T follicular helper cell (primary cell): ENCODE results near the gene COQ3.
"Not testable (repeated sequence)": the region's sequence is repeated elsewhere in the genome, so short reads cannot be mapped to it uniquely, and the experiment has no call there.

Experiments
- DNase-seq: peaks from one replicate; pipeline ENCODE4 v3.0.0-alpha.2; 2020; ENCODE audit warnings: low read depth

COQ3 gene

GRCh38 chr6:99384507-99384906 is 9.5 kb downstream of the COQ3 start:
- DNase-seq: no peak

- DNase-seq: no peak
Observed at GRCh38 chr6:99378636-99379035, 15.4 kb downstream of the COQ3 start.

GRCh38 chr6:99369533-99369932 is 24.5 kb downstream of the COQ3 start:
- DNase-seq: no peak

- DNase-seq: no peak
Observed at GRCh38 chr6:99366852-99367251, 27.1 kb downstream of the COQ3 start.

- no peak for DNase-seq
Observed at GRCh38 chr6:99364026-99364425, 30.0 kb downstream of the COQ3 start.

- no peak for DNase-seq
Observed at GRCh38 chr6:99362678-99363268, 31.2 kb downstream of the COQ3 start.

- no peak for DNase-seq
Observed at GRCh38 chr6:99359800-99360199, 34.2 kb downstream of the COQ3 start.

GRCh38 chr6:99356641-99357040 is 37.4 kb downstream of the COQ3 start:
- no peak for DNase-seq

GRCh38 chr6:99354983-99355382 is 39.0 kb downstream of the COQ3 start:
- no peak for DNase-seq

- DNase-seq: no peak
Observed at GRCh38 chr6:99353126-99353525, 40.9 kb downstream of the COQ3 start.

- DNase-seq: no peak
Observed at GRCh38 chr6:99350573-99350972, 43.4 kb downstream of the COQ3 start.

- DNase-seq: no peak
Observed at GRCh38 chr6:99349171-99350141, 44.5 kb downstream of the COQ3 start, which contains the start of gene FAXC. TSS of gene FAXC (minus strand) at chr6:99349674. CDS start at chr6:99349372, 302 bp downstream.

- no peak for DNase-seq
Observed at GRCh38 chr6:99348288-99349170, 45.5 kb downstream of the COQ3 start.

- no peak for DNase-seq
Observed at GRCh38 chr6:99347804-99348203, 46.2 kb downstream of the COQ3 start.

GRCh38 chr6:99346595-99346994 is 47.4 kb downstream of the COQ3 start:
- no peak for DNase-seq

- DNase-seq: no peak
Observed at GRCh38 chr6:99345164-99345563, 48.8 kb downstream of the COQ3 start.

GRCh38 chr6:99344289-99344688 is 49.7 kb downstream of the COQ3 start:
- DNase-seq: no peak

- no peak for DNase-seq
Observed at GRCh38 chr6:99341862-99342455, 52.0 kb downstream of the COQ3 start.

- DNase-seq: no peak
Observed at GRCh38 chr6:99338188-99338587, 55.8 kb downstream of the COQ3 start.

- not testable (repeated sequence) for DNase-seq
Observed at GRCh38 chr6:99335298-99335697, 58.7 kb downstream of the COQ3 start.

- DNase-seq: no peak
Observed at GRCh38 chr6:99334526-99335127, 59.4 kb downstream of the COQ3 start.
